ENCODE data around the gene KLF7. TPM values are rescaled to one million over a fixed set of nuclear protein-coding genes. Genes with fewer than 3 reads are reported as not detected.

Gene KLF7
- total RNA-seq, 1 experiment from 2014 or later: 13.1 TPM

- H3K27me3 ChIP-seq (replicated peaks): no peaks in the 10 kb centered on the region
- H3K4me1 ChIP-seq (replicated peaks): peaks cover 45% of the 10 kb centered on the region
- H3K9me3 ChIP-seq (replicated peaks): no peaks in the 10 kb centered on the region
- no peak overlapping the region for H3K4me3 ChIP-seq
- peaks cover 53% of the 10 kb centered on the region for H3K36me3 ChIP-seq
- DNase-seq (ENCODE audit: low read depth in 1 of 2, low spot score in 2 of 2): peak; percentile 69 to 75
- H3K27ac ChIP-seq: peak overlapping the region; percentile 58
Measured at GRCh38 chr2:207121784-207122183, 44.0 kb downstream of the KLF7 start.

- H3K27me3 ChIP-seq (replicated peaks): no peaks in the 10 kb centered on the region
- peaks cover 33% of the 10 kb centered on the region for H3K4me1 ChIP-seq (replicated peaks)
- no peak overlapping the region for H3K4me3 ChIP-seq
- H3K36me3 ChIP-seq: peaks cover 48% of the 10 kb centered on the region
- no peak for DNase-seq (ENCODE audit: low read depth in 1 of 2, low spot score in 2 of 2)
- no peak overlapping the region for H3K27ac ChIP-seq
- H3K9me3 ChIP-seq (replicated peaks): no peaks in the 10 kb centered on the region
Measured at GRCh38 chr2:207119048-207119447, 46.7 kb downstream of the KLF7 start.

- DNase-seq (ENCODE audit: low read depth in 1 of 2, low spot score in 2 of 2): no peak
- peaks cover 19% of the 10 kb centered on the region for H3K4me1 ChIP-seq (replicated peaks)
- peaks cover 41% of the 10 kb centered on the region for H3K36me3 ChIP-seq
- no peak overlapping the region for H3K27ac ChIP-seq
- no peaks in the 10 kb centered on the region for H3K9me3 ChIP-seq (replicated peaks)
- no peak overlapping the region for H3K4me3 ChIP-seq
- no peaks in the 10 kb centered on the region for H3K27me3 ChIP-seq (replicated peaks)
Measured at GRCh38 chr2:207117668-207118067, 48.1 kb downstream of the KLF7 start.

GRCh38 chr2:207115715-207116364 is 49.9 kb downstream of the KLF7 start:
- H3K4me1 ChIP-seq (replicated peaks): peaks cover 1% of the 10 kb centered on the region; the same call in 1 of the 2 replicates
- H3K27me3 ChIP-seq (replicated peaks): no peaks in the 10 kb centered on the region
- DNase-seq (ENCODE audit: low read depth in 1 of 2, low spot score in 2 of 2): no peak
- no peaks in the 10 kb centered on the region for H3K9me3 ChIP-seq (replicated peaks)
- H3K4me3 ChIP-seq: no peak overlapping the region
- no peak overlapping the region for H3K27ac ChIP-seq
- peaks cover 33% of the 10 kb centered on the region for H3K36me3 ChIP-seq

- H3K4me3 ChIP-seq: no peak overlapping the region
- H3K36me3 ChIP-seq: peaks cover 28% of the 10 kb centered on the region
- H3K27ac ChIP-seq: no peak overlapping the region
- DNase-seq (ENCODE audit: low read depth in 1 of 2, low spot score in 2 of 2): no peak
- no peaks in the 10 kb centered on the region for H3K27me3 ChIP-seq (replicated peaks)
- H3K9me3 ChIP-seq (replicated peaks): no peaks in the 10 kb centered on the region
- no peaks in the 10 kb centered on the region for H3K4me1 ChIP-seq (replicated peaks)
Measured at GRCh38 chr2:207113414-207113813, 52.3 kb downstream of the KLF7 start.

- H3K27ac ChIP-seq: no peak overlapping the region
- peaks cover 27% of the 10 kb centered on the region for H3K36me3 ChIP-seq
- H3K27me3 ChIP-seq (replicated peaks): no peaks in the 10 kb centered on the region
- no peak overlapping the region for H3K4me3 ChIP-seq
- no peaks in the 10 kb centered on the region for H3K4me1 ChIP-seq (replicated peaks)
- H3K9me3 ChIP-seq (replicated peaks): no peaks in the 10 kb centered on the region
- no peak for DNase-seq (ENCODE audit: low read depth in 1 of 2, low spot score in 2 of 2)
Measured at GRCh38 chr2:207112785-207113184, 53.0 kb downstream of the KLF7 start.

- H3K27ac ChIP-seq: no peak overlapping the region
- no peaks in the 10 kb centered on the region for H3K4me1 ChIP-seq (replicated peaks)
- DNase-seq (ENCODE audit: low read depth in 1 of 2, low spot score in 2 of 2): no peak
- no peak overlapping the region for H3K4me3 ChIP-seq
- H3K27me3 ChIP-seq (replicated peaks): no peaks in the 10 kb centered on the region
- H3K36me3 ChIP-seq: peaks cover 27% of the 10 kb centered on the region
- no peaks in the 10 kb centered on the region for H3K9me3 ChIP-seq (replicated peaks)
Measured at GRCh38 chr2:207112383-207112782, 53.4 kb downstream of the KLF7 start.

GRCh38 chr2:207111757-207112156 is 54.0 kb downstream of the KLF7 start:
- Histone ChIP-seq H3K27ac (no peak overlapping the region), H3K36me3 (peaks cover 29% of the 10 kb centered on the region), H3K9me3 (replicated peaks) (no peaks in the 10 kb centered on the region), H3K4me3 (no peak overlapping the region), H3K4me1 (replicated peaks) (no peaks in the 10 kb centered on the region), H3K27me3 (replicated peaks) (no peaks in the 10 kb centered on the region)
- DNase-seq (ENCODE audit: low read depth in 1 of 2, low spot score in 2 of 2): no peak

GRCh38 chr2:207110715-207111114 is 55.0 kb downstream of the KLF7 start:
- no peaks in the 10 kb centered on the region for H3K9me3 ChIP-seq (replicated peaks)
- H3K4me3 ChIP-seq: no peak overlapping the region
- H3K4me1 ChIP-seq (replicated peaks): no peaks in the 10 kb centered on the region
- no peaks in the 10 kb centered on the region for H3K27me3 ChIP-seq (replicated peaks)
- DNase-seq (ENCODE audit: low read depth in 1 of 2, low spot score in 2 of 2): no peak
- peaks cover 40% of the 10 kb centered on the region for H3K36me3 ChIP-seq
- no peak overlapping the region for H3K27ac ChIP-seq

GRCh38 chr2:207110310-207110709 is 55.4 kb downstream of the KLF7 start:
- Histone ChIP-seq H3K27me3 (replicated peaks) (no peaks in the 10 kb centered on the region), H3K36me3 (peaks cover 44% of the 10 kb centered on the region), H3K4me3 (no peak overlapping the region), H3K9me3 (replicated peaks) (no peaks in the 10 kb centered on the region), H3K27ac (no peak overlapping the region), H3K4me1 (replicated peaks) (no peaks in the 10 kb centered on the region)
- no peak for DNase-seq (ENCODE audit: low read depth in 1 of 2, low spot score in 2 of 2)

GRCh38 chr2:207109768-207110167 is 56.0 kb downstream of the KLF7 start:
- no peak overlapping the region for H3K27ac ChIP-seq
- peaks cover 48% of the 10 kb centered on the region for H3K36me3 ChIP-seq
- H3K27me3 ChIP-seq (replicated peaks): no peaks in the 10 kb centered on the region
- DNase-seq (ENCODE audit: low read depth in 1 of 2, low spot score in 2 of 2): no peak
- H3K4me3 ChIP-seq: no peak overlapping the region
- no peaks in the 10 kb centered on the region for H3K4me1 ChIP-seq (replicated peaks)
- H3K9me3 ChIP-seq (replicated peaks): no peaks in the 10 kb centered on the region

GRCh38 chr2:207108440-207108839 is 57.3 kb downstream of the KLF7 start:
- Histone ChIP-seq H3K4me1 (replicated peaks) (no peaks in the 10 kb centered on the region), H3K9me3 (replicated peaks) (no peaks in the 10 kb centered on the region), H3K27ac (no peak overlapping the region), H3K4me3 (no peak overlapping the region), H3K36me3 (peaks cover 55% of the 10 kb centered on the region), H3K27me3 (replicated peaks) (no peaks in the 10 kb centered on the region)
- no peak for DNase-seq (ENCODE audit: low read depth in 1 of 2, low spot score in 2 of 2)

- Histone ChIP-seq H3K4me1 (replicated peaks) (no peaks in the 10 kb centered on the region), H3K9me3 (replicated peaks) (no peaks in the 10 kb centered on the region), H3K27ac (no peak overlapping the region), H3K27me3 (replicated peaks) (no peaks in the 10 kb centered on the region), H3K36me3 (peaks cover 50% of the 10 kb centered on the region), H3K4me3 (no peak overlapping the region)
- DNase-seq (ENCODE audit: low read depth in 1 of 2, low spot score in 2 of 2): no peak
Measured at GRCh38 chr2:207107551-207107950, 58.2 kb downstream of the KLF7 start.

- no peak overlapping the region for H3K27ac ChIP-seq
- no peaks in the 10 kb centered on the region for H3K4me1 ChIP-seq (replicated peaks)
- no peak for DNase-seq (ENCODE audit: low read depth in 1 of 2, low spot score in 2 of 2)
- no peaks in the 10 kb centered on the region for H3K27me3 ChIP-seq (replicated peaks)
- H3K4me3 ChIP-seq: no peak overlapping the region
- peaks cover 47% of the 10 kb centered on the region for H3K36me3 ChIP-seq
- H3K9me3 ChIP-seq (replicated peaks): no peaks in the 10 kb centered on the region
Measured at GRCh38 chr2:207107131-207107530, 58.6 kb downstream of the KLF7 start.

- Histone ChIP-seq H3K4me3 (no peak overlapping the region), H3K27ac (no peak overlapping the region), H3K9me3 (replicated peaks) (no peaks in the 10 kb centered on the region), H3K36me3 (peaks cover 35% of the 10 kb centered on the region), H3K4me1 (replicated peaks) (peaks cover 10% of the 10 kb centered on the region), H3K27me3 (replicated peaks) (no peaks in the 10 kb centered on the region)
- no peak for DNase-seq (ENCODE audit: low read depth in 1 of 2, low spot score in 2 of 2)
Measured at GRCh38 chr2:207103132-207103531, 62.6 kb downstream of the KLF7 start.
